Stimulated activated CD8-positive, alpha-beta memory T cell treated with anti-CD3 and anti-CD28 coated beads, Interleukin-7, amount 100 ng/mL, for 48 hours (primary cell): Measurements from ENCODE around the gene TBC1D13.

ENCODE experiments used
- DNase-seq, 2 donors: peaks; one replicate each; pipeline ENCODE4 v3.0.0-alpha.2; 2020; ENCODE audit warnings: low read depth in 1 of 2; ENCODE audit errors: extremely low read depth in 1 of 2

The TBC1D13 gene

GRCh38 chr9:128820665-128821583 lies 33.9 kb downstream of the TBC1D13 start:
- DNase-seq = no peak

- DNase-seq = no peak
Observed at GRCh38 chr9:128821584-128822406, 34.7 kb downstream of the TBC1D13 start.

GRCh38 chr9:128822407-128823042 lies 35.5 kb downstream of the TBC1D13 start:
- no peak for DNase-seq

- no peak for DNase-seq
Observed at GRCh38 chr9:128823362-128823902, 36.4 kb downstream of the TBC1D13 start.

- DNase-seq = no peak
Observed at GRCh38 chr9:128823903-128824406, 36.9 kb downstream of the TBC1D13 start.

- DNase-seq = no peak
Observed at GRCh38 chr9:128824911-128825310, 37.9 kb downstream of the TBC1D13 start.

- DNase-seq = no peak
Observed at GRCh38 chr9:128825923-128826700, 39.1 kb downstream of the TBC1D13 start.

GRCh38 chr9:128828267-128828666 lies 41.2 kb downstream of the TBC1D13 start:
- no peak for DNase-seq

GRCh38 chr9:128828719-128829452 lies 41.8 kb downstream of the TBC1D13 start:
- DNase-seq = no peak

- peak; percentile 89 to 90 for DNase-seq
Observed at GRCh38 chr9:128829477-128830251, 42.6 kb downstream of the TBC1D13 start, which contains the start of gene SPOUT1. Gene SPOUT1 (minus strand): TSS chr9:128829794. CDS start chr9:128829780, 14 bp downstream.

- no peak for DNase-seq
Observed at GRCh38 chr9:128833696-128834095, 46.6 kb downstream of the TBC1D13 start.

GRCh38 chr9:128835246-128836210 lies 48.5 kb downstream of the TBC1D13 start:
- DNase-seq = no peak

GRCh38 chr9:128836509-128837145 lies 49.6 kb downstream of the TBC1D13 start:
- no peak for DNase-seq

GRCh38 chr9:128838338-128838737 lies 51.3 kb downstream of the TBC1D13 start:
- DNase-seq = no peak

GRCh38 chr9:128840524-128840923 lies 53.5 kb downstream of the TBC1D13 start:
- DNase-seq = no peak

GRCh38 chr9:128841694-128842492 lies 54.8 kb downstream of the TBC1D13 start:
- DNase-seq = no peak
